Measurements from ENCODE around the gene ADAM22. TPM values are rescaled to one million over a fixed set of nuclear protein-coding genes. Genes with fewer than 3 reads are reported as not detected.

The ADAM22 gene
- total and polyA plus RNA-seq, 2 of the 4 experiments (the other 2 are of a cell fraction): 0.03 to 0.18 TPM

DNA sequence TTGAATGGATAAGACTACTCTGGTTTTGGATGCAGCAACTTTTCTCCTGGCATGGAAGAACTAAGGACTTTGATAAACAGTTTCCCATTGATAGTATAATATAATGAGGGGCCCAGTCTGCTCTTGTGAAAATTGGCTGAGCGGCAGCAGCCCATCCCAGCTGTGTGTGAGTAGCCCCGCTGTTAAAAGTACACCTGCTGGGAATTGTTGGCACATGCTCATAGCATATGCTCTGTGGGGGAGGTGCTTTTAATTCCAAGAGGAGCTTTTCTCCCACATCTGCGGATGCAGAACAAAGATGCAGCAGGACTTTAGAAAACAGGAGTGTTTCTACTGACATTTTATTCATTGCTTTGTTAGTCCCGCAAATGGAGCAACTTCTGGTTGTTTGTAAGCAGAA lies 266.7 kb downstream of the ADAM22 start:
- ATAC-seq (ENCODE audit: low read depth): no peak
- no TSS peak for BruUV-seq (replicated peaks)

More for the DNA sequence above, 266.7 kb downstream of the ADAM22 start:
- Histone ChIP-seq H2AK9ac (replicated peaks; ENCODE audit: low read depth, low read length, poor library complexity) (no peak overlapping the region), H3K4me1 (ENCODE audit: control insufficient read depth, insufficient read depth, low read length) (no peaks in the 10 kb centered on the region), H2BK20ac (ENCODE audit: low read depth, low read length) (no peak overlapping the region), H4K20me1 (ENCODE audit: insufficient read depth, low read length) (no peaks in the 10 kb centered on the region), H3K56ac (ENCODE audit: extremely low read depth, insufficient read depth, low read length) (no peak overlapping the region), H3K23ac (ENCODE audit: low read depth, low read length) (no peak overlapping the region), H2BK15ac (ENCODE audit: low read depth, low read length) (no peak overlapping the region), H3K27me3 (ENCODE audit: control insufficient read depth, insufficient read depth, low read length) (no peaks in the 10 kb centered on the region), H3K18ac (ENCODE audit: low read depth, low read length) (no peak overlapping the region), H3K4me3 (ENCODE audit: insufficient read depth, low read depth, low read length) (no peak overlapping the region), H3K9ac (ENCODE audit: low read depth, low read length) (no peak overlapping the region), H2AK5ac (ENCODE audit: low read depth, low read length) (no peak overlapping the region), H3K9me3 (ENCODE audit: control insufficient read depth, insufficient read depth, low read length) (no peaks in the 10 kb centered on the region), H3K36me3 (ENCODE audit: control insufficient read depth, insufficient read depth, low read length) (peaks cover 19% of the 10 kb centered on the region), H2BK120ac (ENCODE audit: low read depth, low read length) (no peak overlapping the region), H4K5ac (ENCODE audit: low read depth, low read length) (no peak overlapping the region), H3K4me2 (ENCODE audit: low read depth, low read length) (no peak overlapping the region), H3K9me1 (ENCODE audit: insufficient read depth, low read length) (no peaks in the 10 kb centered on the region), H4K91ac (ENCODE audit: insufficient read depth, low read depth, low read length) (no peak overlapping the region), H3K4ac (ENCODE audit: low read depth, low read length) (no peak overlapping the region), H2AFZ (replicated peaks; ENCODE audit: low read length, poor library complexity) (no peak overlapping the region), H3K79me1 (ENCODE audit: low read depth in 1 of 2, low read length in 2 of 2) (no peaks in the 10 kb centered on the region), H2BK5ac (ENCODE audit: low read depth, low read length, poor library complexity, severe bottlenecking) (no peak overlapping the region), H3K14ac (replicated peaks; ENCODE audit: low read depth, low read length) (no peak overlapping the region), H4K8ac (ENCODE audit: low read depth in 2 of 2, low read length in 2 of 2) (no peak overlapping the region), H3K27ac (ENCODE audit: insufficient read depth, low read length) (no peak overlapping the region)
- ChIA-PET POLR2A (ENCODE audit: unreplicated experiment) (no interaction called here), CTCF (no interaction called here)
- in situ Hi-C loops (cut with MboI; ENCODE audit: low sequenced_read_pairs): no loop called here
- no CpG with 5 or more reads among the region's 4 CpGs for WGBS, 2 experiments (ENCODE audit: extremely low coverage in 2 of 2, insufficient read length in 1 of 2)
- intact Hi-C loops (cut with micrococcal nuclease): no loop called here
- no peak for TF ChIP-seq MAFK (IDR thresholded peaks at IDR 0.05; ENCODE audit: low read depth, low read length)
- TF ChIP-seq SMC3 (IDR thresholded peaks at IDR 0.05; ENCODE audit: low read depth, low read length): no peak
- TF ChIP-seq, protein P1, sequence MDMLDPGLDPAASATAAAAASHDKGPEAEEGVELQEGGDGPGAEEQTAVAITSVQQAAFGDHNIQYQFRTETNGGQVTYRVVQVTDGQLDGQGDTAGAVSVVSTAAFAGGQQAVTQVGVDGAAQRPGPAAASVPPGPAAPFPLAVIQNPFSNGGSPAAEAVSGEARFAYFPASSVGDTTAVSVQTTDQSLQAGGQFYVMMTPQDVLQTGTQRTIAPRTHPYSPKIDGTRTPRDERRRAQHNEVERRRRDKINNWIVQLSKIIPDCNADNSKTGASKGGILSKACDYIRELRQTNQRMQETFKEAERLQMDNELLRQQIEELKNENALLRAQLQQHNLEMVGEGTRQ (IDR thresholded peaks at IDR 0.05; ENCODE audit: low read depth, low read length): no peak
- no peak for TF ChIP-seq CTCF (conservative IDR thresholded peaks at IDR 0.05; ENCODE audit: low read depth, low read length)
- no peak for TF ChIP-seq NFE2L2 (IDR thresholded peaks at IDR 0.05; ENCODE audit: low read depth, low read length)
- no peak for TF ChIP-seq RAD21 (IDR thresholded peaks at IDR 0.05; ENCODE audit: low read length)
- no peak for TF ChIP-seq CHD1 (IDR thresholded peaks at IDR 0.05; ENCODE audit: low read depth, low read length)
- TF ChIP-seq MAZ (IDR thresholded peaks at IDR 0.05; ENCODE audit: borderline replicate concordance, low read depth, low read length): no peak
- no peak for TF ChIP-seq BHLHE40 (IDR thresholded peaks at IDR 0.05; ENCODE audit: low read depth, low read length)
- TF ChIP-seq RFX5 (IDR thresholded peaks at IDR 0.05; ENCODE audit: low read depth, low read length): no peak
- TF ChIP-seq CEBPB (IDR thresholded peaks at IDR 0.05; ENCODE audit: low read depth, low read length): no peak
- no peak for TF ChIP-seq MXI1 (IDR thresholded peaks at IDR 0.05; ENCODE audit: borderline replicate concordance, low read depth, low read length)
- no peak for TF ChIP-seq RCOR1 (IDR thresholded peaks at IDR 0.05; ENCODE audit: insufficient replicate concordance, low read length)
- TF ChIP-seq, protein P2, sequence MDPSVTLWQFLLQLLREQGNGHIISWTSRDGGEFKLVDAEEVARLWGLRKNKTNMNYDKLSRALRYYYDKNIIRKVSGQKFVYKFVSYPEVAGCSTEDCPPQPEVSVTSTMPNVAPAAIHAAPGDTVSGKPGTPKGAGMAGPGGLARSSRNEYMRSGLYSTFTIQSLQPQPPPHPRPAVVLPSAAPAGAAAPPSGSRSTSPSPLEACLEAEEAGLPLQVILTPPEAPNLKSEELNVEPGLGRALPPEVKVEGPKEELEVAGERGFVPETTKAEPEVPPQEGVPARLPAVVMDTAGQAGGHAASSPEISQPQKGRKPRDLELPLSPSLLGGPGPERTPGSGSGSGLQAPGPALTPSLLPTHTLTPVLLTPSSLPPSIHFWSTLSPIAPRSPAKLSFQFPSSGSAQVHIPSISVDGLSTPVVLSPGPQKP (IDR thresholded peaks at IDR 0.05; ENCODE audit: borderline replicate concordance, low read depth, low read length): no peak
- TF ChIP-seq POLR2A (IDR thresholded peaks at IDR 0.05; ENCODE audit: low read depth, low read length): no peak
- TF ChIP-seq FOS (IDR thresholded peaks at IDR 0.05; ENCODE audit: low read depth, low read length): no peak
- dilution Hi-C loops (cut with HindIII; ENCODE audit: low sequenced_read_pairs, unreplicated experiment): no loop called here
- DNase-seq: no peak

Measured in IMR-90 (cell line).